ENCODE results near the gene TMEM123.

DNA sequence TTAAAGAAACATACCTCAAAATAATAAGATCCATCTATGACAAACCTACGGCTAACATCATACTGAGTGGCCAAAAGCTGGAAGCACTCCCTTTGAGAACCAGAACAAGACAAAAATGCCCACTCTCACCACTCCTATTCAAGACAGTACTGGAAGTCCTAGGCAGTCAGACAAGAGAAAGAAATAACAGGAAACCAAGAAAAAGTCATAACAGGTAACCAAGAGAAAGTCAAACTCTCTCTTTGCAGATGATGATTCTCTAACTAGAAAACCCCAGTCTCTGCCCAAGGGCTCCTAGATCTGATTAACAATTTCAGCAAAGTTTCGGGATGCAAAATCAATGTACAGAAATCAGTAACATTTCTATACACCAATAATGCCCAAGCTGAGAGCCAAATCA lies 35.6 kb downstream of the TMEM123 start:
- no peak for TF ChIP-seq POLR2A (IDR thresholded peaks at IDR 0.05)
- TF ChIP-seq, protein P1, sequence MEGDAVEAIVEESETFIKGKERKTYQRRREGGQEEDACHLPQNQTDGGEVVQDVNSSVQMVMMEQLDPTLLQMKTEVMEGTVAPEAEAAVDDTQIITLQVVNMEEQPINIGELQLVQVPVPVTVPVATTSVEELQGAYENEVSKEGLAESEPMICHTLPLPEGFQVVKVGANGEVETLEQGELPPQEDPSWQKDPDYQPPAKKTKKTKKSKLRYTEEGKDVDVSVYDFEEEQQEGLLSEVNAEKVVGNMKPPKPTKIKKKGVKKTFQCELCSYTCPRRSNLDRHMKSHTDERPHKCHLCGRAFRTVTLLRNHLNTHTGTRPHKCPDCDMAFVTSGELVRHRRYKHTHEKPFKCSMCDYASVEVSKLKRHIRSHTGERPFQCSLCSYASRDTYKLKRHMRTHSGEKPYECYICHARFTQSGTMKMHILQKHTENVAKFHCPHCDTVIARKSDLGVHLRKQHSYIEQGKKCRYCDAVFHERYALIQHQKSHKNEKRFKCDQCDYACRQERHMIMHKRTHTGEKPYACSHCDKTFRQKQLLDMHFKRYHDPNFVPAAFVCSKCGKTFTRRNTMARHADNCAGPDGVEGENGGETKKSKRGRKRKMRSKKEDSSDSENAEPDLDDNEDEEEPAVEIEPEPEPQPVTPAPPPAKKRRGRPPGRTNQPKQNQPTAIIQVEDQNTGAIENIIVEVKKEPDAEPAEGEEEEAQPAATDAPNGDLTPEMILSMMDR (IDR thresholded peaks at IDR 0.05 in 8 of 11, conservative IDR thresholded peaks at IDR 0.05 in 3 of 11): no peak

Data from spleen (tissue), 7 donors.